ENCODE results near the gene LPO.

- TF ChIP-seq CTCF (IDR thresholded peaks at IDR 0.05; ENCODE audit: insufficient read depth, low read length, poor library complexity, severe bottlenecking), result no peak
- TF ChIP-seq EZH2phosphoT487 (conservative IDR thresholded peaks at IDR 0.05; ENCODE audit: low read length), result no peak
Observed at GRCh38 chr17:58246781-58247180, 8.4 kb downstream of the LPO start.

All from SU-DHL-6 (cell line).